ENCODE measurements around the gene SLC6A13.

Gene SLC6A13

GRCh38 chr12:175759-176158 lies 86.9 kb downstream of the SLC6A13 start:
- Histone ChIP-seq H3K4me3 (ENCODE audit: low read depth, low read length) (no peak overlapping the region), H3K9me3 (ENCODE audit: severe bottlenecking) (no peaks in the 10 kb centered on the region), H3K36me3 (no peaks in the 10 kb centered on the region), H3K27me3 (ENCODE audit: insufficient read depth, low read depth, severe bottlenecking) (no peaks in the 10 kb centered on the region), H3K27ac (peak overlapping the region; percentile 87)
- DNase-seq = no peak
- no peak for TF ChIP-seq CTCF (IDR thresholded peaks at IDR 0.05; ENCODE audit: low read depth, low read length)

- no peak for DNase-seq
- Histone ChIP-seq H3K4me3 (ENCODE audit: low read depth, low read length) (no peak overlapping the region), H3K27ac (peak overlapping the region; percentile 87), H3K36me3 (no peaks in the 10 kb centered on the region), H3K9me3 (ENCODE audit: severe bottlenecking) (no peaks in the 10 kb centered on the region), H3K27me3 (ENCODE audit: insufficient read depth, low read depth, severe bottlenecking) (no peaks in the 10 kb centered on the region)
- TF ChIP-seq CTCF (IDR thresholded peaks at IDR 0.05; ENCODE audit: low read depth, low read length) = no peak
Measured at GRCh38 chr12:175250-175649, 87.4 kb downstream of the SLC6A13 start.

- H3K4me3 ChIP-seq (ENCODE audit: low read depth, low read length) = no peak overlapping the region
- H3K27ac ChIP-seq = no peak overlapping the region; the same call in 1 of the 2 replicates
- H3K36me3 ChIP-seq = no peaks in the 10 kb centered on the region
- TF ChIP-seq CTCF (IDR thresholded peaks at IDR 0.05; ENCODE audit: low read depth, low read length) = no peak
- DNase-seq = no peak
- H3K9me3 ChIP-seq (ENCODE audit: severe bottlenecking) = no peaks in the 10 kb centered on the region
- no peaks in the 10 kb centered on the region for H3K27me3 ChIP-seq (ENCODE audit: insufficient read depth, low read depth, severe bottlenecking)
Measured at GRCh38 chr12:174596-174995, 88.0 kb downstream of the SLC6A13 start.

- no peaks in the 10 kb centered on the region for H3K9me3 ChIP-seq (ENCODE audit: severe bottlenecking)
- H3K27me3 ChIP-seq (ENCODE audit: insufficient read depth, low read depth, severe bottlenecking) = no peaks in the 10 kb centered on the region
- no peak overlapping the region; the same call in 1 of the 2 replicates for H3K27ac ChIP-seq
- TF ChIP-seq CTCF (IDR thresholded peaks at IDR 0.05; ENCODE audit: low read depth, low read length) = no peak
- no peaks in the 10 kb centered on the region for H3K36me3 ChIP-seq
- H3K4me3 ChIP-seq (ENCODE audit: low read depth, low read length) = no peak overlapping the region
- no peak for DNase-seq
Measured at GRCh38 chr12:174124-174523, 88.5 kb downstream of the SLC6A13 start.

- no peaks in the 10 kb centered on the region for H3K9me3 ChIP-seq (ENCODE audit: severe bottlenecking)
- no peak for DNase-seq
- no peaks in the 10 kb centered on the region for H3K27me3 ChIP-seq (ENCODE audit: insufficient read depth, low read depth, severe bottlenecking)
- TF ChIP-seq CTCF (IDR thresholded peaks at IDR 0.05; ENCODE audit: low read depth, low read length) = no peak
- no peak overlapping the region for H3K4me3 ChIP-seq (ENCODE audit: low read depth, low read length)
- peak overlapping the region; percentile 28; the same call in 1 of the 2 replicates for H3K27ac ChIP-seq
- H3K36me3 ChIP-seq = no peaks in the 10 kb centered on the region
Measured at GRCh38 chr12:172732-173161, 89.9 kb downstream of the SLC6A13 start.

Data from WERI-Rb-1 (cell line).